ENCODE measurements around the gene ENPP1.

ENPP1 gene

DNA sequence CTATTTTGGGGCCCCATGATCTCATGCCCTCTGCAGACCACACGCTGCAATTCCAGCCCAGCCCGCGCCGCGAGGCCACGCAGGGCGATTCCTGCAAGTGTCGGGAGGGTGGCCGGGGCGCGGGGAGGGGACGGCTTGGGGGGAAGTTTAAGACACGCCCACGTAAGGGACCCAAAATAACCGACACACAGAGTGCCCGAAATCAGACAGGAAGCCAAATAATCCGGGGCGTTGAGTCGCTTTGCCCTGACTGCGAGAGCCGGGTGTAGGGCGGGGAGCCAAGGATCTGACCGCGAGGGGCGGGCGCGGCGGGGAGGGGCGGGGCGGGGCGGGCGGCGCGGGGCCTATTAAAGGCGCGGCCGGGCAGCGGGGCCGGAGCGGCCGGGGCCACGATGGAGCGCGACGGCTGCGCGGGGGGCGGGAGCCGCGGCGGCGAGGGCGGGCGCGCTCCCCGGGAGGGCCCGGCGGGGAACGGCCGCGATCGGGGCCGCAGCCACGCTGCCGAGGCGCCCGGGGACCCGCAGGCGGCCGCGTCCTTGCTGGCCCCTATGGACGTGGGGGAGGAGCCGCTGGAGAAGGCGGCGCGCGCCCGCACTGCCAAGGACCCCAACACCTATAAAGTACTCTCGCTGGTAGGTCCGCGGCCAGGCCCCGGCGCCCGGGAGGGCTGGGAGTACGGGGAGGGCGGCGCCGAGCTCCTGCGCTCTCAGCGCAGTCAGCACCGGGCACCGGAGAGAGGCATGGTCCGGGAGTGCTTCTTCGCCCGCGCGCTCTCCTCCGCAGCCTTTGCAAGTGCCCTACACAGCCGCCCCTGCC, at the start of gene ENPP1:
Gene ENPP1, plus strand, starts transcription at position 377 of the 816 bp plus-strand sequence. Its CDS starts 16 bp downstream, at position 393.
- DNase-seq = peak; percentile 27

DNA sequence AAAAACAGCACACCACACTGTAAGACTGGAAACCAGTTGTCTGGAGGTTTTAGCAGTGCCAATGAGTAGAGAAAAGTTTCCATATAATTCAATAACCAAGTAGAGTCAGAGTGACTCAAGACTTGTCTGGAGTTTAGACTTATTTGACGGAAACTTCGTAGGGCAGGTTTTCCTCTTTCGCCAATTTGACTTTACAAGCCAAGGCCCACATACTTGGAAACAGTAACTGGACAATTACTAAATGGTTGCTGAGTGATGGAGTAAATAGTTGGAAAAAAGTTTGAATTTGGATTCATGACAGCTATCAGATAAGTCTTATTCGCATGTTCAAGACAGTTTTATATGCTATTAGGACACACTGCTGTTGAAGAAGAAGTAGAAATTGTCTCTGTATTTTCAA, 48.9 kb upstream of the ENPP1 start:
- DNase-seq = no peak

- DNase-seq = peak; percentile 9
Observed at GRCh38 chr6:131761060-131761761, 46.6 kb upstream of the ENPP1 start.

GRCh38 chr6:131761762-131762067, 46.1 kb upstream of the ENPP1 start:
- DNase-seq = no peak

DNA sequence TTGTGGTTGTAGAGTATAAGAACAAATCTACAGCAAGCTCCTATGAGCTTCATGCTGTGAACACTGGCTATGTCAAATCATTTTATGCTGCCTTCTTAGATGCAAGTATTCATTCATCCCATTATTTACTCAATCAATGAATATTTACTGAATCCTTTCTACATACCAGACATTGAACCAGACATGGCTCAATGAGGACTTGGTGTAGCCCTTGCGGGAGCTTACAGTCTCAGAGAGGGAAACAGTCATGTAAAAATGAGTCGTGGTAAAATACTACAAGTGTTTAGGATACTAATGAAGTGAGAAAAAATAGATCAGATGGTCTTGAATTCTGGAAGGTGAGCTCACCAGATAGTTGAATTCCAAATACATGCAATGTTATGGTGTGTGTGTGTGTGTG, 44.8 kb upstream of the ENPP1 start:
- DNase-seq = no peak

GRCh38 chr6:131763749-131764148, 44.1 kb upstream of the ENPP1 start:
- no peak for DNase-seq

GRCh38 chr6:131764350-131764749, 43.5 kb upstream of the ENPP1 start:
- DNase-seq = no peak

- DNase-seq = no peak
Observed at GRCh38 chr6:131765081-131765803, 42.6 kb upstream of the ENPP1 start.

DNA sequence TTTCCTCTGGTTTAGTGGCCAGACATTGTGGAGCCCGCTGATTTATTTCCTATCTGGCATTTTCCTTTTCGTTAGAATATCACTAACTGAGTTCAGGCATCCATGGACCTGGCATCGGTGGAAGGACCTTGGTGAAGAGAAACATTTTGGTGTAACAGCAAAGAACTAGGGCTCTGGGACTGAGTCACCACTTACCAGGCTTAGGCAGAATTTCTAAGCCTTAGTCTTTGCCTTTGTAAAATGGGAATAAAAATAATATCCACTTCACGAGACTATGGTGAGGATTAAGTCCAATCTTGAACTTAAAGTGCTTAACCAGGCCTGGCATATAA, 42.0 kb upstream of the ENPP1 start:
- DNase-seq = no peak

- DNase-seq = no peak
Observed at GRCh38 chr6:131766631-131767030, 41.2 kb upstream of the ENPP1 start.

DNA sequence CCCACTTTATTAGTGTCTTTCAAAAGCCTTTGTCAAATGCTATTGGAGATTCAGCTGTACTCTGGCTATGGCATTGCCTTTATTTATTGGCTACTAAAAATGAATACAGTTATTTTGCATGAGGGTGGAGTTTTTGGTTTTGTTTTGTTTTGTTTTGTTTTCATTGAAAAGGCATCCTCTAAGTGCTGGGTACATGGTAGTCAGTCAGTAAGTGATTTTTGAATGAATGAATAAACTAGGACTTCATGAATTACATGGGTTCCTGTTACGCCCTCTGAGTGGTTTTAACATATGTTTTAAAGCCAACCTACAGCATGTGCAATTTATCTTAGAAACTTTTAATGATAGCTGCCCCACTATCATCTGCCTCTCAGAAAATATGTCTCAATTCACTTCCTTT, 38.9 kb upstream of the ENPP1 start:
- no peak for DNase-seq

DNA sequence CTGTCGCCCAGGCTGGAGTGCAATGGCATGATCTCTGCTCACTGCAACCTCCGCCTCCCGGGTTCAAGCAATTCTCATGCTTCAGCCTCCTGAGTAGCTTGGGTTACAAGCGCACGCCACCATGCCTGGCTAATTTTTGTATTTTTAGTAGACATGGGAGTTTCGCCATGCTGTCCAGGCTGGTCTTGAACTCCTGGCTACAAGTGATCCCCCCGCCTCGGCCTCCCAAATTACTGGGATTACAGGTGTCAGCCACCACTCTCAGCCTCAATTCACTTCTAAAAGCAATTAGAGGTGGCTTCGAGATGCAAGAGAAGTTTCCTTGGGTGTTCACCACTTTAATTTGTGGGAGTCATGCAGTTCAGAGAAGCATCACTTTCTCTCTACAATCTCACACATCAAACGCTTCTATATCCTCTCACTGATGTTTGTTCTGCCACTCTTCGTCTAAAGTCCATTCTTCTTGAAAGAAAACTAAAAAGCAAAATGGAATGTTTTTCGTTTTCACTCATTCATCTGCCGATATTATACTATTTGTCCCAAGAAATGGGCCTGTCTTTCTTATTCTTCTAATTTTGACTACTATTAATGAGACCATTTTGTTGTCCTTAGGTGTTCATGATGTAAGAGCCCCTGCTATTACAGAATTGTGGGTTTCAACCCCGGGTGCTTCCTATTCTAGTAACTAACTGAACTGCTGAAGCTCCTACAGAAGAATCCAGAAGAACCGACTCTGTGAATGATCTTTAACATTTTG, 38.3 kb upstream of the ENPP1 start:
- DNase-seq = no peak

DNA sequence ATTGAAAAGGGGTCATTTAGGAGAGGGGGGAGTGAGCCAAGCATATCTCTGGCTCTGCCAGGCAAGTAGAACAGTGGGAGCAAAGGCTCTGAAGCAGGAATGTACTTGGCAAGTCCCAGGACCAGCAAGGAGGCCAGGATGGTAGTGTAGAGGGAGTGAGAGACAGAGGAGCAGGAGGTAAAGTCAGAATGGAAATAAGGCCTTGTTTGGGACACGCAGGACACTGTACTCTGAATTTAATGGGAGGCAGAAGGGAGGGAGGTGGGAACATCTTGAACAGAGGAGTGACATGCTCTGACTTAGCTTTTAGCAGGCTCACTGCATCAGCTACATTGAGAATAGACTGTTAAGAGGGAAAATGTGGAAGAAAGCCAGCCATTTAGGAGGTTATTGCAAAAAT, 37.0 kb upstream of the ENPP1 start:
- no peak for DNase-seq

DNA sequence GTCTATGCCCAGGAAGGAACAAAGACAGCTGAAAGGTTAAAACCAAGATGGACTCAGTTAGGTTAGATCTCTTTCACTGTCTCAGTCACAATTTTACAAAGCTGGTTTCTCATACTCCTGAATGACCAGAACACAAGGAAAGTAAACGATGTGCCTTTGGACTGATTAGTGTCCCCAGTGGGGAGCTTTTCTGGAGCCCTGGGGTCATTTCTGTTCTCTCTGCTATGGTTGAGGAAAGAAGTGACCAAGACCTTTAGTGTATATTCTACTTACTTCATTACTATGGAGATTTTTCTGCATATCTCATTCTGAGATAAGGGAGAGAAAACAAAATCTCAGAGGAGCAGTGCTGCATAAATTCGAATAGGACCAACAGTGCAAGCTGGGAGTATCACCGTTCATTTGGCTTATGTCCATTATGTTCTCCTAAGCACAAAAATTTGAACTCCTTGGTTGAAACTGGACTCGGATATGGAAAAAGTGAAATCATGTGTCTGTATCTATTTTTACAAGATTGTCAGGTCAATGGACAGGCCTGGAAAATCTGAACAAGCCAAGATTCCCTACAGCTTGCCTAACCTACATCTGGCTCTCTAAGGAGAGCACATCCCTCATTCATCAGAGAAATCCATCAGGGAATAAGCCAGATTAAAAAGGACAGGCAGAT, 34.4 kb upstream of the ENPP1 start:
- no peak for DNase-seq

- no peak for DNase-seq
Observed at GRCh38 chr6:131775886-131776285, 31.9 kb upstream of the ENPP1 start.

DNA sequence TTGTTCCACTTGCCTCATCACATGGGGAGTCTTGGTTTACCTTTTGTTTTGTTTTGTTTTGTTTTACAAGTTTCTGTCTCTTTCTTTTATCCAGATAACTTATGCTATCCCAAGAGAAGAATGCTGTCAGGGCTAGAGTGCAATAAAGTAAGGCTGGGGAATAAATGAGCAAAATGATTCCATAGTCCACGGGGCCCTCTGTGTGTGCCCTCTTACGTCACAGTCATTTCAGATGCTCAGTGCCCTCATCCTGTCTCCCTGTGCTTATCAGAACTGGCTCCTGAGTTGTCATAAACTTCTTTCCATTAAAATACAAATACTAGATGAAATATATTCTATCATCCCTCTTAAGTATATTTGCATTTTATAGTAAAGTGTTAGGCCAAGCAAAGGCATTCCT, 30.8 kb upstream of the ENPP1 start:
- DNase-seq = no peak

GRCh38 chr6:131778169-131778568, 29.7 kb upstream of the ENPP1 start:
- no peak for DNase-seq

DNA sequence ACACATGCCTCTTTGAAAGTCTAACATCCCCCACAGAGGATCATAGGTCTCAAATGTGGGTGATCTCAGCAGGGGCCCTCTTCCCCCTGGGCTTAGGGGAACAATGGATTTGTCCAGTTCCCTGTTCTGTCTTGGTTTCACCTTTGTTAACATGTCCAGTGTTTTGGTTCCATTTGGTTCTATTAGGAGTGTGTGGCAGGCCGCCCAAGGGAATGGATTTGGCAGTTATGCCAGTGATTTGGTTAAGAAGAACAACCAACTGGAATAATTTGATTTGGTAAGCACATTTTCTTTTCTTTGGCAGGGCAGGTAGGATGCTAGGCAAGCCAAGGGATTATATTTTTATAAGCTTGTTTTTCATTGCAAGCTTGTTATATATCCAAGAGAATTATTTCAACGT, 28.5 kb upstream of the ENPP1 start:
- no peak for DNase-seq

GRCh38 chr6:131780600-131780999, 27.2 kb upstream of the ENPP1 start:
- no peak for DNase-seq

GRCh38 chr6:131781687-131782086, 26.1 kb upstream of the ENPP1 start:
- no peak for DNase-seq

- peak; percentile 14 for DNase-seq
Observed at GRCh38 chr6:131782764-131783163, 25.1 kb upstream of the ENPP1 start.

GRCh38 chr6:131784561-131784960, 23.3 kb upstream of the ENPP1 start:
- no peak for DNase-seq

DNA sequence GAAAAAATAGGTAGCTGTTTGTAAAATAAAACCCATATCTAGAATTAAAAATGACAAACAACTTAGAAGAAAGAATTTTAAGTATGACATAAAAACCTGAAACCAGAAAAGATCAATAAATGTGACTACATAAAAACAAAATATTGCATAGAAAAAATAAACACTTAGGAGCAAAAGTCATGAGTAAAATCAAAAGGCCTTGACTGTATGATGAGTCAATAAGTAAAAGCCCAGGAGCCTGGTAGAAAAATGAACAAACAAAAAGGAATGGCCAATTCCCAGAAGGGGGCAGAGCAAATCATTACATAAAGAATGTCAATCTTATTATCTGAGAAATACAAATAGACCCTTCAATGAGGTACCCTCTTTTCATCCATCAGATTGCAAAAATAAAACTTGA, 20.7 kb upstream of the ENPP1 start:
- no peak for DNase-seq

Measured in kidney glomerular epithelial cell (primary cell).